ENCODE measurements around the gene GPR18. TPM values are rescaled to one million over a fixed set of nuclear protein-coding genes. Genes with fewer than 3 reads are reported as not detected.
"Not testable (repeated sequence)": the region's sequence is repeated elsewhere in the genome, so short reads cannot be mapped to it uniquely, and the experiment has no call there.

The GPR18 gene
- total RNA-seq, 1 experiment from 2014 or later, result not detected

DNA sequence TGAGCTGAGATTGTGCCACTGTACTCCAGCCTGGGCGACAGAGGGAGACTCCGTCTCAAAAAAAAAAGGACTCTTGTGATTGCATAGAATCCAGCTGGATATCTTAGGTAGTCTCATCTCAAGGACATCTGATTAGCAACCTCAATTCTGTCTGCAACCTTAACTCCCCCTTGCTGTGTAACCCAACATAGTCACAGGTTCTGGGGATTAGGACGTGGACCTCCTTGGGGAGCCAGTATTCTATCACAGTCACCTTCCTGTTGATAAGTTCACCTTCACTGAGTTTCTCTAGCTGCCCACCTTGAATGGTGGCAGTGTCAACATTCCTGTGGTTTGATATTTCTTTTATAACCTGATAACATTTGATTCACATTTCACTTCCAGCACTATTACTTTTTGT, 27.2 kb downstream of the GPR18 start:
- no peak overlapping the region for H2BK15ac ChIP-seq (ENCODE audit: low read depth, low read length)
- H2BK120ac ChIP-seq (ENCODE audit: low read depth, low read length, poor library complexity, severe bottlenecking), result no peak overlapping the region
- H3K4me1 ChIP-seq (ENCODE audit: insufficient read depth, low read length), result no peaks in the 10 kb centered on the region; the same call in 1 of the 2 replicates
- H3K14ac ChIP-seq (ENCODE audit: insufficient read depth, low read length), result no peak overlapping the region
- WGBS (ENCODE audit: extremely low coverage, insufficient read length, low lambda C conversion rate), result no CpG with 5 or more reads among the region's 3 CpGs
- H3K18ac ChIP-seq (ENCODE audit: insufficient read length, low read depth, low read length), result no peak overlapping the region
- no peak overlapping the region for H3K9ac ChIP-seq (ENCODE audit: extremely low read depth, insufficient read length, low read length)
- no peak overlapping the region for H3T11ph ChIP-seq (ENCODE audit: low read length)
- no peak overlapping the region for H3K23ac ChIP-seq (ENCODE audit: insufficient read length, low read depth, low read length)
- H4K20me1 ChIP-seq (ENCODE audit: control insufficient read depth, insufficient read depth, insufficient read length), result no peaks in the 10 kb centered on the region
- Mint-ChIP-seq H3K27ac (no peak overlapping the region; a peak in 1 of 7 replicates), H3K9me3 (no peaks in the 10 kb centered on the region), H3K36me3 (ENCODE audit: insufficient read depth in 1 of 3, low read depth in 3 of 3) (peaks cover 0 to 2% (median 0%) of the 10 kb centered on the region in 3 experiments; a peak in 2 of 7 replicates), H3K4me3 (no peak overlapping the region), H3K4me1 (peaks cover 8 to 9% of the 10 kb centered on the region in 2 experiments), H3K27me3 (ENCODE audit: low read depth) (no peaks in the 10 kb centered on the region)
- H3K56ac ChIP-seq (ENCODE audit: insufficient read length, low read depth, low read length), result no peak overlapping the region
- H4K8ac ChIP-seq (replicated peaks; ENCODE audit: insufficient read length, low read depth, low read length), result no peak overlapping the region
- peaks cover 18% of the 10 kb centered on the region; the same call in 1 of the 2 replicates for H3K79me2 ChIP-seq (ENCODE audit: insufficient read depth, low read length)
- no peak overlapping the region for H3K4ac ChIP-seq (ENCODE audit: low read depth, low read length)
- H3K27ac ChIP-seq (ENCODE audit: insufficient read length, low read depth, low read length), result no peak overlapping the region
- H2AK5ac ChIP-seq (ENCODE audit: insufficient read length, low read length), result no peak overlapping the region
- H3K79me1 ChIP-seq (ENCODE audit: insufficient read depth, low read depth, low read length, poor library complexity, severe bottlenecking), result peaks cover 19% of the 10 kb centered on the region
- DNase-seq, result no peak
- no peaks in the 10 kb centered on the region for H3K9me3 ChIP-seq (ENCODE audit: control insufficient read depth, low read depth, low read length)
- no peak overlapping the region for H4K91ac ChIP-seq (ENCODE audit: insufficient read length, low read depth, low read length)
- TF ChIP-seq, protein P1, sequence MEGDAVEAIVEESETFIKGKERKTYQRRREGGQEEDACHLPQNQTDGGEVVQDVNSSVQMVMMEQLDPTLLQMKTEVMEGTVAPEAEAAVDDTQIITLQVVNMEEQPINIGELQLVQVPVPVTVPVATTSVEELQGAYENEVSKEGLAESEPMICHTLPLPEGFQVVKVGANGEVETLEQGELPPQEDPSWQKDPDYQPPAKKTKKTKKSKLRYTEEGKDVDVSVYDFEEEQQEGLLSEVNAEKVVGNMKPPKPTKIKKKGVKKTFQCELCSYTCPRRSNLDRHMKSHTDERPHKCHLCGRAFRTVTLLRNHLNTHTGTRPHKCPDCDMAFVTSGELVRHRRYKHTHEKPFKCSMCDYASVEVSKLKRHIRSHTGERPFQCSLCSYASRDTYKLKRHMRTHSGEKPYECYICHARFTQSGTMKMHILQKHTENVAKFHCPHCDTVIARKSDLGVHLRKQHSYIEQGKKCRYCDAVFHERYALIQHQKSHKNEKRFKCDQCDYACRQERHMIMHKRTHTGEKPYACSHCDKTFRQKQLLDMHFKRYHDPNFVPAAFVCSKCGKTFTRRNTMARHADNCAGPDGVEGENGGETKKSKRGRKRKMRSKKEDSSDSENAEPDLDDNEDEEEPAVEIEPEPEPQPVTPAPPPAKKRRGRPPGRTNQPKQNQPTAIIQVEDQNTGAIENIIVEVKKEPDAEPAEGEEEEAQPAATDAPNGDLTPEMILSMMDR (conservative IDR thresholded peaks at IDR 0.05), result no peak
- H2AFZ ChIP-seq (ENCODE audit: low read length), result no peak overlapping the region
- no peak overlapping the region for H2BK12ac ChIP-seq (ENCODE audit: insufficient read length, low read depth, low read length)
- no peak overlapping the region for H2BK5ac ChIP-seq (ENCODE audit: insufficient read length, low read length)
- no peaks in the 10 kb centered on the region for H3K27me3 ChIP-seq (ENCODE audit: insufficient read depth, low read length)
- no peak overlapping the region for H3K4me2 ChIP-seq (ENCODE audit: insufficient read depth, insufficient read length, low read length)
- no peak overlapping the region for H2BK20ac ChIP-seq (ENCODE audit: low read depth, low read length, poor library complexity, severe bottlenecking)
- no peaks in the 10 kb centered on the region for H3K23me2 ChIP-seq (ENCODE audit: insufficient read length, low read depth, low read length, poor library complexity, severe bottlenecking)
- no peak overlapping the region for H4K5ac ChIP-seq (ENCODE audit: insufficient read length, low read depth, low read length)

DNA sequence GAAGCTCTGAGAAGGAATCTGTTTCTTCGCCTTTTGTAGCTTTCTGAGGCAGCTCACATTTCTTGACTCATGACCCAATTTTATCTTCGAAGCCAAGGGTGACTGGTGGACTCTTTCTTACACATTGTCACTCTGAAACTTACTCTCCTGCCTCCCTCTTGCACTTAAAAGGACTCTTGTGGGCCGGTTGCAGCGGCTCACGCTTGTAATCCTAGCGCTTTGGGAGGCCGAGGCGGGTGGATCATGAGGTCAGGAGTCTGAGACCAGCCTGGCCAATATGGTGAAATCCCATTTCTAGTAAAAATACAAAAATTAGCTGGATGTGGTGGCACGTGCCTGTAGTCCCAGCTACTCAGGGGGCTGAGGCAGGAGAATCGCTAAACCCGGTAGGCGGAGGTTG, 27.6 kb downstream of the GPR18 start:
- H3K4me2 ChIP-seq (ENCODE audit: insufficient read depth, insufficient read length, low read length); H3K14ac ChIP-seq (ENCODE audit: insufficient read depth, low read length); H4K91ac ChIP-seq (ENCODE audit: insufficient read length, low read depth, low read length); H3K4me3 Mint-ChIP-seq; H3K18ac ChIP-seq (ENCODE audit: insufficient read length, low read depth, low read length); DNase-seq; H3K27me3 Mint-ChIP-seq (ENCODE audit: low read depth); H3K9ac ChIP-seq (ENCODE audit: extremely low read depth, insufficient read length, low read length); H2AK5ac ChIP-seq (ENCODE audit: insufficient read length, low read length); H3K36me3 Mint-ChIP-seq (ENCODE audit: insufficient read depth in 1 of 3, low read depth in 3 of 3); H3K27me3 ChIP-seq (ENCODE audit: insufficient read depth, low read length); H4K5ac ChIP-seq (ENCODE audit: insufficient read length, low read depth, low read length); H3K4me1 Mint-ChIP-seq; H3K4me1 ChIP-seq (ENCODE audit: insufficient read depth, low read length); H3K9me3 ChIP-seq (ENCODE audit: control insufficient read depth, low read depth, low read length); H3T11ph ChIP-seq (ENCODE audit: low read length); H3K27ac ChIP-seq (ENCODE audit: insufficient read length, low read depth, low read length); H3K9me3 Mint-ChIP-seq; H4K20me1 ChIP-seq (ENCODE audit: control insufficient read depth, insufficient read depth, insufficient read length); H4K8ac ChIP-seq (replicated peaks; ENCODE audit: insufficient read length, low read depth, low read length); H2BK15ac ChIP-seq (ENCODE audit: low read depth, low read length); H2BK20ac ChIP-seq (ENCODE audit: low read depth, low read length, poor library complexity, severe bottlenecking); H3K27ac Mint-ChIP-seq; H3K23ac ChIP-seq (ENCODE audit: insufficient read length, low read depth, low read length); H3K23me2 ChIP-seq (ENCODE audit: insufficient read length, low read depth, low read length, poor library complexity, severe bottlenecking); H2AFZ ChIP-seq (ENCODE audit: low read length); H2BK120ac ChIP-seq (ENCODE audit: low read depth, low read length, poor library complexity, severe bottlenecking); H3K4ac ChIP-seq (ENCODE audit: low read depth, low read length); H3K56ac ChIP-seq (ENCODE audit: insufficient read length, low read depth, low read length); H2BK12ac ChIP-seq (ENCODE audit: insufficient read length, low read depth, low read length); H2BK5ac ChIP-seq (ENCODE audit: insufficient read length, low read length): not testable (repeated sequence)
- H3K79me1 ChIP-seq (ENCODE audit: insufficient read depth, low read depth, low read length, poor library complexity, severe bottlenecking), result peaks cover 19% of the 10 kb centered on the region
- WGBS (ENCODE audit: extremely low coverage, insufficient read length, low lambda C conversion rate), result no CpG with 5 or more reads among the region's 12 CpGs
- H3K79me2 ChIP-seq (ENCODE audit: insufficient read depth, low read length), result peaks cover 20% of the 10 kb centered on the region; the same call in 1 of the 2 replicates

All from H9 (cell line).